GM11168 (cell line): ENCODE results near the gene SLBP.
"Not testable (repeated sequence)": the region's sequence is repeated elsewhere in the genome, so short reads cannot be mapped to it uniquely, and the experiment has no call there.

ENCODE experiments used
- in situ Hi-C: fragments of 300-500 bp; cut with MboI; formaldehyde crosslinking; loops from one replicate; pipeline ENCODE4 v1.12.0; 2022; ENCODE audit warnings: low sequenced_read_pairs; ENCODE audit not compliant: unreplicated experiment

The SLBP gene

GRCh38 chr4:1714303-1715001 is 2.3 kb upstream of the SLBP start:
- in situ Hi-C loops, result no loop called here

DNA sequence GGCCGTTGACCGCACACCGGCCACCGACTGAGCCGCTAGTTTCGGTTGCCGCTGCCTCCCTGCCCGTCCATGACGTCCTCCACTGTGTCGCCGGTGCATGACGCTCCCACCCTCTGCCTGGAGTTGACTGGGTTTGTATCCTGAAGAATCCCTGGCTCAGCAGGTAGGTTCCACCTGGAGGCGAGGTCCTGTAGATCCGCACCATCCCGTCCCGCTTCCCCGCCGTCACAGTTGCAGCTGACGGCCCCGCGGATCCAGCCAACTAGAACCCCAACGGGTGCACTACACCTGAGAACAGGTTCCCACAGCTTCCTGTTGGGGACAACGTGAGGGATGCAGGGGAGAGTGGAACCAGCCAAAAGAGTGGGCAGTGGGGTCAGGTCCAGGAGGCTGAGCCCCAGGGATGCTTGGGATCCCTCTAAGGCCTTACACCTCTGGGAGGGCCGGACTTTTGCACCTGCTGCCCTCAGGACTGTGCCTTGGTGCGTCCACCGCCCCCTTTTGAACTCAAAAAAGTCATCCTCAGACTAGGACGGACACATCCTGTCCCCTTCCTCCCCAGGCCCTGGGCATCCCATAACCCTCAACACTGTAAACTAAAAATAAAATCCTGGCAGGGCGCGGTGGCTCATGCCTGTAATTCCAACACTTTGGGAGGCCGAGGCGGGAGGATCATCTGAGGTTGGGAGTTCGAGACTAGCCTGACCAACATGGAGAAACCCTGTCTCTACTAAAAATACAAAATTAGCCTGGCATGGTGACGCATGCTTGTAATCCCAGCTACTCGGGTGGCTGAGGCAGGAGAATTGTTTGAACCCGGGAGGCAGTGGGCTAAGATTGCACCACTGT is 1.1 kb upstream of the SLBP start:
- in situ Hi-C loops, result no loop called here

- in situ Hi-C loops, result no loop called here
Measured at GRCh38 chr4:1711571-1712215, 426 bp downstream of the SLBP start.

- in situ Hi-C loops, result no loop called here
Measured at GRCh38 chr4:1711055-1711570, 1.0 kb downstream of the SLBP start.

DNA sequence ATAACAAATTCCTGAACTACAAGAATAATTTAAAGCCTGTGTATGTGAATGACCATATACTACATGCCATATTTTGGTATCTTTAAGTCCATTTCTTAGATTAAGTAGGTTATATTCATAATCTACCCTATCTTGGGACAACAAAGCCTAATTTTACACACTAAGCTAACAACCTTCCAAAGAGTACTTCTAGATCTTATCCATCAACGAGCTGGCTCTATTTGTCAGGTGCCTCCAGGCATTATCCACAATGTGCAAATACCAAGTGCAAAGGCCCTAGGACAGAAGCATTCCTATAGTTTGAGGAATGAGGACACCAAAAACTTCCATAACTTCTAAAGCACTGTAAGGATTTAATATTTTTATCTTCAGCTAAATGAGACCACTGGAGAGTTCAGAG is 3.5 kb downstream of the SLBP start:
- in situ Hi-C loops, result no loop called here

- in situ Hi-C loops, result no loop called here
Measured at GRCh38 chr4:1706358-1706757, 5.8 kb downstream of the SLBP start.

DNA sequence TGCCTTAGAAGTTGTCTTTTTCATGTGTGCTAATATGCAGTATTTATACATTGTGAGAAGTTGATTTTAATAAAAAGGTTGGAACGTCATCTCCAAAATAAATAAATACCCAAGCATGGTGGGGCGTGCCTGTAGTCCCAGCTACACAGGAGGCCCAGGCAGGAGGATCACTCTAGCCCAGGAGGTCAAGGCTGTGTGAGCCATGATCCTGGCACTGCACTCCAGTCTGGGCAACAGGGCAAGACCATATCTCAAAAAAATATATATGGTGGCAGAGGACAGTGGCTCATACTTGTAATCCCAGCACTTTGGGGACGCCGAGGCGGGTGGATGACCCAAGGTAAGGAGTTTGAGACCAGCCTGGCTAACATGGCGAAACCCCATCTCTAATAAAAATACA is 6.4 kb downstream of the SLBP start:
- in situ Hi-C loops, result no loop called here

GRCh38 chr4:1703867-1704266 is 8.3 kb downstream of the SLBP start:
- in situ Hi-C loops, result no loop called here

DNA sequence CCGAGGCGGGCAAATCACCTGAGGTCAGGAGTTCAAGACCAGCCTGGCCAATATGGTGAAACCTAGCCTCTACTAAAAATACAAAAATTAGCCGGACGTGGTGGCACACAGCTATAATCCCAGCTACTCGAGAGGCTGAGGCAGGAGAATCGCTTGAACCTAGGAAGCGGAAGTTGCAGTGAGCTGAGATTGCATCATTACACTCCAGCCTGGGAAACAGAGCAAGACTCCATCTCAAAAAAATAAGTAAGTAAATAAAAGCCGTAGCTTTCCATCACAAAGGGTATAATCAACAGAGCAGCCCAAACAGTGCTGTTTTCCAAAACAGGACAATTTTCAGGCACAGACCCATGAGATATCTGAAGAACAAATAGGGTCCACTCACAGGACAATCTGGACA is 10.4 kb downstream of the SLBP start:
- in situ Hi-C loops, result not testable (repeated sequence)

- in situ Hi-C loops, result no loop called here
Measured at GRCh38 chr4:1695913-1696312, 16.2 kb downstream of the SLBP start.

GRCh38 chr4:1693131-1693896 is 18.8 kb downstream of the SLBP start:
- in situ Hi-C loops, result no loop called here

DNA sequence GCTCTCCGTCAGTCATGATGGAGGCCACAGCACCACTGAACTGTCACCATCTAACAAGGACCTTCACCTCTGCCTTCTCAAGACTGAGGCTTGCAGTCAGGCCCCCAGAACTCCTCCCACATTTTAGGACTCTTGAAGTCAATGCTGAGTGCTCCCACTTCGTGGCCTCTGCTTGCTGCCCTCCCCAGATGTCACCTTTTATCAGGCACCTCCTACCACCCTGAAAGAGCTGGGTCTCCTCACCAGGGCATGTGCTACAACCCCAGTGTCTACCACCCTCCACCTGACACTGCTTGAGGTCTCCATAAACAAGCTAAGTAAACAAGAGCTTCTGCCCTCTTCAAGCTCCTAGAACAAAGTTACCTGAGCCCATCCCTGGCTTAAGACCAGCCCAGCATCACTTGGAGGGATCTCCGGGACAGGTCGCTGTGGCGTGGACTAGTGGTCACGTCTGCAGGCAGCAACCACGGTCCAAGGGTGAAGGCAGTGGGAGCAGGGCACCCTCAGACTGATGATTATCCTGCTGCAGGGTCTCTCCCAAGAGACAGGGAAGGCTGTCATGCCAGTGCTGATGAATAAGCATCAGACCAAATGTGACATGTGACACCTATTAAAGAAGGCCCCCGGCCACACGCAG is 20.3 kb downstream of the SLBP start:
- in situ Hi-C loops, result no loop called here

DNA sequence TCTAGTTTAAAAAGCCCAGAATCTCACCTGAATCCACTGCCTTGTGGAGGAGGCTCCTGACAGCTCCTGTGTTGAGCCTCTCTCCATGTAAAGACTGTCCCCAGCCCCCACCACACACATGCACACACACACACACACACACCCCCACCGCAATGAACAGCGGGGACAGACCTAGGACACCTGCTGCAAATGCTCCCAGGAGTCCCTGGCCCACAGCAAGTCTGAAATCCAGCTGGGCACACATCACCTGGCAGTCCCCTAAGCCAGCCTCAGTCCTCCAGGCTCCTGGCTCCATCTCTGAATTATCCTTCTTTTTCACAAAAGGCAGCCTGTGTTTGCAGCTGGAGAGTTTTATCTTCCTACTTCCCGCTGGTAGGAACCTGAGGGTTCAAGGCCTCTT is 21.4 kb downstream of the SLBP start:
- in situ Hi-C loops, result no loop called here

DNA sequence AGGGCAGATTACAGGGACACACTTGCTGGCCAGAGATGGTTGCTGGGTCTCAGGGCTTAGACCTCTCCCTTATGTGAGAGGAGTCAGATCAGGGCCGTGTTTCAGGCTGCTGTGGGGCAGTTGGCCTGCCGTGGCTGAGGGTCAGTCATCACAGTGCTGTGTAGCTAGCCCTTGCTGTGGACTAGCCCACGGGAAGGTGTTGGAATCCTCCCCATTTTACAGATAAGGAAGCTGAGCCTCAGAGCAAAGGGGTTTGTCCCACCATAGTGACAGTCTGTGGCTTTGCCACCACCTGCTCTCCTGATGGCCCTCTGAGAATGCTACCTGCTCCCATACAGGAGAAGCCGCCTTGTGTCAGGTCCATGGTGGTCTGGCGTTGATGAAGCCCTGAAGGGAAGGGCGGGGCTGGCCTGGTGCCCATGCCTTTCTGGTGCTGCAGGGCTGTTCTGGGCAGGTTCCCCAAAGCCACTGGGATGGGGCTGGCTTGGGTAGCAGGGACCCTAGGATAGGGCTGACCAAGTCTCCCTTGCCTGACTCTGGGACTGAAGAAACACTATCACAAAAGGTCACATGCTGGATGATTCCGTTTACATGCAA is 25.6 kb downstream of the SLBP start:
- in situ Hi-C loops, result no loop called here

- in situ Hi-C loops, result no loop called here
Measured at GRCh38 chr4:1685235-1686150, 26.6 kb downstream of the SLBP start.

DNA sequence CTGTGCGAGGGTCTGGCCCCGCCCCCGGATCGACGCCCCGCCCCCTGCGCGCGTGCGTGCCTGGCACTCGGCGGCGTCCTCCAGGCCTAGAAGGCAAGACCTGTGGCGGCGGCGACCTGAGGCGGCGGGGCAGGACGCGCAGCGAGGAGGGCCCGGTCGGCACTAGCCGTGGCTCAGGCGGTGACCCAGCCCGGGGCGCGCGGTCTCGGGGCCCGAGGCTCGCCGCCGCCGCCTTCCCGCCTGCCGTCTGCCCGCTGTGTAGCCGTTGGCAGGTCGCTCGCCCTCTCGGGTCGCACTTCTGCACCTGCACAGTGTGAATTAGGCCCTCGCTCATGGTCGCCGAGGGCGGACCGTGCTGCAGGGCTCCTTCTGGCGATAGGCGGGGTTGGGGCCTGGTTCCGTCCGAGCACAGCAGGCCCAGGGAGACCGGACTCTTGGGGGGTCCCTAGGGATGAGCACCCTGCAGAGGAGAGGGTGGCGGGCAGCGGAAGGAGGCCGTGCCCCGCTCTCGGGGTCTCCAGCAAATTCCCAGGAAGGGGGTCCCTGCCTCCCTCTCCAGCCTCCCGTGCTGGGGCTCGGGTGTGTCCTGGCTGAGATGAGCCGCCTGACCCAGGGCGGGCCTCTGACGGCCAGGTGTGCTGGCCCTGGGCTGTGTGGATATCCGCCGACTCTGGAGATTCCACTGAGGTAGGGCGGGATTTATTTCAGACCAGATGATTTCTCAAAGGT is 27.4 kb downstream of the SLBP start:
- in situ Hi-C loops, result no loop called here

GRCh38 chr4:1683736-1684505 is 28.2 kb downstream of the SLBP start, which contains the start of gene FAM53A:
Gene FAM53A, minus strand, starts transcription at chr4:1684313. Its CDS starts 15,572 bp downstream, at chr4:1668741.
- in situ Hi-C loops, result no loop called here
